Fibroblast of skin of scalp (primary cell): ENCODE results near the gene TRIM69.
"Not testable (repeated sequence)": the region's sequence is repeated elsewhere in the genome, so short reads cannot be mapped to it uniquely, and the experiment has no call there.

Experiments
- DNase-seq: peaks from one replicate; pipeline ENCODE4 v3.0.0-alpha.2; 2013

Gene TRIM69

GRCh38 chr15:44716983-44717602, 19.2 kb upstream of the TRIM69 start:
- no peak for DNase-seq

- DNase-seq = no peak
Observed at GRCh38 chr15:44718180-44718926, 18.0 kb upstream of the TRIM69 start.

GRCh38 chr15:44718927-44719292, 17.4 kb upstream of the TRIM69 start:
- no peak for DNase-seq

GRCh38 chr15:44719293-44719999, 16.9 kb upstream of the TRIM69 start:
- peak; percentile 17 for DNase-seq

- DNase-seq = not testable (repeated sequence)
Observed at GRCh38 chr15:44720000-44720435, 16.3 kb upstream of the TRIM69 start.

- no peak for DNase-seq
Observed at GRCh38 chr15:44720460-44721176, 15.7 kb upstream of the TRIM69 start.

- DNase-seq = no peak
Observed at GRCh38 chr15:44722011-44722410, 14.3 kb upstream of the TRIM69 start.

GRCh38 chr15:44726136-44726535, 10.2 kb upstream of the TRIM69 start:
- no peak for DNase-seq

GRCh38 chr15:44726568-44727484, 9.5 kb upstream of the TRIM69 start:
- peak; percentile 92 for DNase-seq

GRCh38 chr15:44727485-44728231, 8.7 kb upstream of the TRIM69 start:
- no peak for DNase-seq

- not testable (repeated sequence) for DNase-seq
Observed at GRCh38 chr15:44728232-44728575, 8.1 kb upstream of the TRIM69 start.

GRCh38 chr15:44728576-44729407, 7.5 kb upstream of the TRIM69 start:
- DNase-seq = peak; percentile 98

GRCh38 chr15:44729408-44730127, 6.8 kb upstream of the TRIM69 start:
- DNase-seq = no peak

- no peak for DNase-seq
Observed at GRCh38 chr15:44734839-44735481, 1.4 kb upstream of the TRIM69 start.

- peak; percentile 14 for DNase-seq
Observed at GRCh38 chr15:44735482-44736180, 697 bp upstream of the TRIM69 start.

GRCh38 chr15:44738340-44738984, 2.1 kb downstream of the TRIM69 start:
- peak; percentile 63 for DNase-seq

- not testable (repeated sequence) for DNase-seq
Observed at GRCh38 chr15:44739222-44739847, 3.0 kb downstream of the TRIM69 start.
